HEK293 (cell line): ENCODE data around the gene SPTBN1.

Experiments used
- CTCF ChIA-PET: fragments of 350-600 bp; formaldehyde crosslinking; extraction: SDS; loops from one replicate; lab custom pipeline; 2021; ENCODE audit warnings: antibody characterized with exemption; lab: Yijun Ruan, JAX
- POLR2A ChIA-PET: fragments of 300-600 bp; formaldehyde crosslinking; extraction: SDS; loops from one replicate; lab custom pipeline; 2020; ENCODE audit warnings: antibody characterized with exemption, inconsistent platforms; lab: Yijun Ruan, JAX
- H3K27ac ChIP-seq: fragments of 200-500 bp; sonication (Bioruptor generic); 2 replicates; pipeline ENCODE4 v1.5.1; 2014; ENCODE audit warnings: low read depth, low read length, control low read depth, inconsistent platforms; ENCODE audit errors: extremely low read depth
- H3K36me3 ChIP-seq, 2 experiments: fragments of 200-500 bp in 1 of 2; sonication (Bioruptor generic) in 1 of 2; 1 replicate in 1 of 2; 2 replicates in 1 of 2; pipeline ENCODE4 v1.5.1; 2014 to 2017; ENCODE audit warnings: inconsistent platforms in 2 of 2, low read length in 2 of 2; ENCODE audit not compliant: control insufficient read depth in 2 of 2, insufficient read depth in 1 of 2
- H3K4me1 ChIP-seq: fragments of 200-500 bp; sonication (Bioruptor generic); 2 replicates; pipeline ENCODE4 v1.5.1; 2014; ENCODE audit warnings: mild to moderate bottlenecking, low read length, inconsistent platforms; ENCODE audit not compliant: control insufficient read depth, insufficient read depth
- H3K4me3 ChIP-seq: 2 replicates; pipeline ENCODE4 v1.5.1; 2011; ENCODE audit warnings: low read depth, mild to moderate bottlenecking, control low read depth, low read length, moderate library complexity
- H3K9me3 ChIP-seq: fragments of 200-500 bp; sonication (Bioruptor generic); 2 replicates; pipeline ENCODE4 v1.5.1; 2014; ENCODE audit warnings: low read depth, low read length, inconsistent platforms; ENCODE audit not compliant: control insufficient read depth, insufficient read depth
- BCL11A ChIP-seq: fragments of 450-650 bp; formaldehyde crosslinking; IDR thresholded peaks from 2 replicates; pipeline ENCODE4 v1.5.1; 2016; ENCODE audit warnings: low read depth, missing biosample characterization, missing genetic modification characterization
- HOXC10 ChIP-seq: sonication (generic); formaldehyde crosslinking; IDR thresholded peaks from 2 replicates; pipeline ENCODE4 v1.8.1; 2023; ENCODE audit warnings: mild to moderate bottlenecking, missing genetic modification reagents
- KLF16 ChIP-seq: fragments of 450-650 bp; formaldehyde crosslinking; IDR thresholded peaks from 2 replicates; pipeline ENCODE4 v1.5.1; 2017; ENCODE audit warnings: missing biosample characterization, missing genetic modification characterization
- KLF8 ChIP-seq: fragments of 450-650 bp; formaldehyde crosslinking; IDR thresholded peaks from 2 replicates; pipeline ENCODE4 v1.5.1; 2016; ENCODE audit warnings: missing biosample characterization, missing genetic modification characterization
- WT1 ChIP-seq: fragments of 450-650 bp; formaldehyde crosslinking; IDR thresholded peaks from 2 replicates; pipeline ENCODE4 v1.5.1; 2016; ENCODE audit warnings: missing biosample characterization, missing genetic modification characterization
- ZBTB48 ChIP-seq: fragments of 450-650 bp; formaldehyde crosslinking; IDR thresholded peaks from 2 replicates; pipeline ENCODE4 v1.5.1; 2016; ENCODE audit warnings: missing biosample characterization, missing genetic modification characterization
- ZNF10 ChIP-seq: fragments of 450-650 bp; formaldehyde crosslinking; IDR thresholded peaks from 2 replicates; pipeline ENCODE4 v1.5.1; 2017; ENCODE audit warnings: missing biosample characterization, missing genetic modification characterization
- ZNF132 ChIP-seq: fragments of 450-650 bp; formaldehyde crosslinking; IDR thresholded peaks from 2 replicates; pipeline ENCODE4 v1.5.1; 2017; ENCODE audit warnings: missing biosample characterization, missing genetic modification characterization, borderline replicate concordance
- ZNF138 ChIP-seq: fragments of 450-650 bp; formaldehyde crosslinking; IDR thresholded peaks from 2 replicates; pipeline ENCODE4 v1.5.1; 2016; ENCODE audit warnings: missing biosample characterization, missing genetic modification characterization, borderline replicate concordance
- ZNF155 ChIP-seq: fragments of 450-650 bp; formaldehyde crosslinking; IDR thresholded peaks from 2 replicates; pipeline ENCODE4 v1.5.1; 2016; ENCODE audit warnings: missing biosample characterization, missing genetic modification characterization
- ZNF184 ChIP-seq: fragments of 450-650 bp; IDR thresholded peaks from 2 replicates; pipeline ENCODE4 v1.5.1; 2018; ENCODE audit warnings: missing biosample characterization, mild to moderate bottlenecking, missing genetic modification characterization
- ZNF2 ChIP-seq: fragments of 450-650 bp; formaldehyde crosslinking; IDR thresholded peaks from 2 replicates; pipeline ENCODE4 v1.5.1; 2016; ENCODE audit warnings: missing biosample characterization, missing genetic modification characterization
- ZNF202 ChIP-seq: fragments of 450-650 bp; formaldehyde crosslinking; IDR thresholded peaks from 2 replicates; pipeline ENCODE4 v1.5.1; 2016; ENCODE audit warnings: missing biosample characterization, missing genetic modification characterization, borderline replicate concordance
- ZNF324 ChIP-seq: fragments of 450-650 bp; formaldehyde crosslinking; IDR thresholded peaks from 2 replicates; pipeline ENCODE4 v1.5.1; 2016; ENCODE audit warnings: missing biosample characterization, missing genetic modification characterization
- ZNF354C ChIP-seq: fragments of 450-650 bp; formaldehyde crosslinking; IDR thresholded peaks from 2 replicates; pipeline ENCODE4 v1.5.1; 2016; ENCODE audit warnings: missing biosample characterization, missing genetic modification characterization, low read depth, borderline replicate concordance
- ZNF555 ChIP-seq: fragments of 450-650 bp; formaldehyde crosslinking; conservative IDR thresholded peaks from 2 replicates; pipeline ENCODE4 v1.5.1; 2017; ENCODE audit warnings: missing biosample characterization, mild to moderate bottlenecking, missing genetic modification characterization, inconsistent platforms
- ZNF623 ChIP-seq: fragments of 450-650 bp; formaldehyde crosslinking; IDR thresholded peaks from 2 replicates; pipeline ENCODE4 v1.5.1; 2016; ENCODE audit warnings: missing biosample characterization, missing genetic modification characterization
- ZNF670 ChIP-seq: fragments of 450-650 bp; formaldehyde crosslinking; IDR thresholded peaks from 2 replicates; pipeline ENCODE4 v1.5.1; 2016; ENCODE audit warnings: missing biosample characterization, missing genetic modification characterization, low read depth
- ZNF707 ChIP-seq: fragments of 450-650 bp; formaldehyde crosslinking; IDR thresholded peaks from 2 replicates; pipeline ENCODE4 v1.5.1; 2016; ENCODE audit warnings: missing biosample characterization, missing genetic modification characterization
- ZNF777 ChIP-seq: fragments of 450-650 bp; formaldehyde crosslinking; IDR thresholded peaks from 2 replicates; pipeline ENCODE4 v1.5.1; 2017; ENCODE audit warnings: missing biosample characterization, missing genetic modification characterization, borderline replicate concordance
- ZNF843 ChIP-seq: fragments of 450-650 bp; formaldehyde crosslinking; IDR thresholded peaks from 2 replicates; pipeline ENCODE4 v1.5.1; 2016; ENCODE audit warnings: missing biosample characterization, missing genetic modification characterization
- ZSCAN23 ChIP-seq: fragments of 450-650 bp; formaldehyde crosslinking; IDR thresholded peaks from 2 replicates; pipeline ENCODE4 v1.5.1; 2016; ENCODE audit warnings: missing biosample characterization, missing genetic modification characterization
- ZXDB ChIP-seq: fragments of 450-650 bp; formaldehyde crosslinking; IDR thresholded peaks from 2 replicates; pipeline ENCODE4 v1.5.1; 2016; ENCODE audit warnings: missing biosample characterization, missing genetic modification characterization
- TF ChIP-seq, protein P1 (sequence below): fragments of 450-650 bp; formaldehyde crosslinking; optimal IDR thresholded peaks from 2 replicates; pipeline ENCODE3; 2016; ENCODE audit warnings: missing biosample characterization, mild to moderate bottlenecking, missing genetic modification characterization
- TF ChIP-seq, protein P2 (sequence below): fragments of 450-650 bp; IDR thresholded peaks from 2 replicates; pipeline ENCODE4 v1.5.1; 2018; ENCODE audit warnings: missing biosample characterization, missing genetic modification characterization
- TF ChIP-seq, protein P3 (sequence below): fragments of 450-650 bp; formaldehyde crosslinking; IDR thresholded peaks from 2 replicates; pipeline ENCODE4 v1.5.1; 2016; ENCODE audit warnings: missing biosample characterization, missing genetic modification characterization
- TF ChIP-seq, protein P4 (sequence below): fragments of 450-650 bp; formaldehyde crosslinking; IDR thresholded peaks from 2 replicates; pipeline ENCODE4 v1.5.1; 2016; ENCODE audit warnings: missing biosample characterization, missing genetic modification characterization, low read depth
- TF ChIP-seq, protein P5 (sequence below): fragments of 450-650 bp; formaldehyde crosslinking; IDR thresholded peaks from 2 replicates; pipeline ENCODE4 v1.5.1; 2016; ENCODE audit warnings: missing biosample characterization, missing genetic modification characterization

Gene SPTBN1

DNA sequence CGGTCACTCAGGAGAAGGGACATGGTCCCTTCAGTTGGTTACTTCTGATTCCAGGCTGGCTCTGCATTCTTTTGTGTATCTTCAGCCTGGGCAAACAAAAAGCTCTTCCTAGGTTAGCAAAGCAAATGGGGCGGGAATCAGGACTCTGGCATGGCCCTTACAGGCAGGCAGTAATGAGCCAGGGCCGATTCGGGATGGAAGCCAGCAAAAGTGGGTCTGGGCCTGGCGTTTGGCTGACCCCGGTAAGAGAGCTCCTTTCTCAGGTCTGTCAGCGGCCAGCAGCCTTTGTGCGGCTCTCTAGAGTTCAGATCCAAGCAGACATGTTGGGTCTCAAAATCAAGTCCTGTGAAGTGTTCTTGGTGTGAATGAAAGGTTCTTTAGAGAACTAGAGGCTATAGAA, 185.9 kb downstream of the SPTBN1 start:
- ChIA-PET CTCF (interaction anchor here (0.9 kb wide), 1 partner anchor 20 kb away, joined by 3 read pairs; no protein-coding TSS in a partner anchor), POLR2A (no interaction called here)
- no peaks in the 10 kb centered on the region; the same call in 1 of the 2 replicates for H3K4me1 ChIP-seq
- TF ChIP-seq KLF16 = no peak
- no peak for TF ChIP-seq KLF8 (tag by site-specific recombination)
- TF ChIP-seq, protein P1, sequence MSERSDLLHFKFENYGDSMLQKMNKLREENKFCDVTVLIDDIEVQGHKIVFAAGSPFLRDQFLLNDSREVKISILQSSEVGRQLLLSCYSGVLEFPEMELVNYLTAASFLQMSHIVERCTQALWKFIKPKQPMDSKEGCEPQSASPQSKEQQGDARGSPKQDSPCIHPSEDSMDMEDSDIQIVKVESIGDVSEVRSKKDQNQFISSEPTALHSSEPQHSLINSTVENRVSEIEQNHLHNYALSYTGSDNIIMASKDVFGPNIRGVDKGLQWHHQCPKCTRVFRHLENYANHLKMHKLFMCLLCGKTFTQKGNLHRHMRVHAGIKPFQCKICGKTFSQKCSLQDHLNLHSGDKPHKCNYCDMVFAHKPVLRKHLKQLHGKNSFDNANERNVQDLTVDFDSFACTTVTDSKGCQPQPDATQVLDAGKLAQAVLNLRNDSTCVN (tag by site-specific recombination) = no peak
- TF ChIP-seq ZNF184 (tag by site-specific recombination) = no peak
- TF ChIP-seq, protein P2, sequence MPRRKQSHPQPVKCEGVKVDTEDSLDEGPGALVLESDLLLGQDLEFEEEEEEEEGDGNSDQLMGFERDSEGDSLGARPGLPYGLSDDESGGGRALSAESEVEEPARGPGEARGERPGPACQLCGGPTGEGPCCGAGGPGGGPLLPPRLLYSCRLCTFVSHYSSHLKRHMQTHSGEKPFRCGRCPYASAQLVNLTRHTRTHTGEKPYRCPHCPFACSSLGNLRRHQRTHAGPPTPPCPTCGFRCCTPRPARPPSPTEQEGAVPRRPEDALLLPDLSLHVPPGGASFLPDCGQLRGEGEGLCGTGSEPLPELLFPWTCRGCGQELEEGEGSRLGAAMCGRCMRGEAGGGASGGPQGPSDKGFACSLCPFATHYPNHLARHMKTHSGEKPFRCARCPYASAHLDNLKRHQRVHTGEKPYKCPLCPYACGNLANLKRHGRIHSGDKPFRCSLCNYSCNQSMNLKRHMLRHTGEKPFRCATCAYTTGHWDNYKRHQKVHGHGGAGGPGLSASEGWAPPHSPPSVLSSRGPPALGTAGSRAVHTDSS (tag by site-specific recombination) = no peak
- TF ChIP-seq ZXDB (tag by site-specific recombination) = no peak
- no peak for TF ChIP-seq ZNF2 (tag by site-specific recombination)
- TF ChIP-seq, protein P3, sequence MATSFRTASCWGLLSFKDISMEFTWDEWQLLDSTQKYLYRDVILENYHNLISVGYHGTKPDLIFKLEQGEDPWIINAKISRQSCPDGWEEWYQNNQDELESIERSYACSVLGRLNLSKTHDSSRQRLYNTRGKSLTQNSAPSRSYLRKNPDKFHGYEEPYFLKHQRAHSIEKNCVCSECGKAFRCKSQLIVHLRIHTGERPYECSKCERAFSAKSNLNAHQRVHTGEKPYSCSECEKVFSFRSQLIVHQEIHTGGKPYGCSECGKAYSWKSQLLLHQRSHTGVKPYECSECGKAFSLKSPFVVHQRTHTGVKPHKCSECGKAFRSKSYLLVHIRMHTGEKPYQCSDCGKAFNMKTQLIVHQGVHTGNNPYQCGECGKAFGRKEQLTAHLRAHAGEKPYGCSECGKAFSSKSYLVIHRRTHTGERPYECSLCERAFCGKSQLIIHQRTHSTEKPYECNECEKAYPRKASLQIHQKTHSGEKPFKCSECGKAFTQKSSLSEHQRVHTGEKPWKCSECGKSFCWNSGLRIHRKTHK (tag by site-specific recombination) = no peak
- no peak for TF ChIP-seq ZNF555 (tag by site-specific recombination)
- TF ChIP-seq ZNF843 = no peak
- TF ChIP-seq ZNF132 (tag by site-specific recombination) = no peak
- no peak for TF ChIP-seq ZNF670 (tag by site-specific recombination)
- TF ChIP-seq ZNF623 (tag by site-specific recombination) = no peak
- no peak for TF ChIP-seq ZSCAN23 (tag by site-specific recombination)
- no peak for TF ChIP-seq BCL11A (tag by site-specific recombination)
- TF ChIP-seq ZNF354C (tag by site-specific recombination) = no peak
- no peak for TF ChIP-seq ZNF138 (tag by site-specific recombination)
- TF ChIP-seq WT1 (tag by site-specific recombination) = no peak
- TF ChIP-seq ZBTB48 (tag by site-specific recombination) = no peak
- H3K36me3 ChIP-seq = peaks cover 5 to 90% of the 10 kb centered on the region in 2 experiments
- H3K27ac ChIP-seq = no peak overlapping the region
- no peaks in the 10 kb centered on the region for H3K9me3 ChIP-seq
- H3K4me3 ChIP-seq = no peak overlapping the region

DNA sequence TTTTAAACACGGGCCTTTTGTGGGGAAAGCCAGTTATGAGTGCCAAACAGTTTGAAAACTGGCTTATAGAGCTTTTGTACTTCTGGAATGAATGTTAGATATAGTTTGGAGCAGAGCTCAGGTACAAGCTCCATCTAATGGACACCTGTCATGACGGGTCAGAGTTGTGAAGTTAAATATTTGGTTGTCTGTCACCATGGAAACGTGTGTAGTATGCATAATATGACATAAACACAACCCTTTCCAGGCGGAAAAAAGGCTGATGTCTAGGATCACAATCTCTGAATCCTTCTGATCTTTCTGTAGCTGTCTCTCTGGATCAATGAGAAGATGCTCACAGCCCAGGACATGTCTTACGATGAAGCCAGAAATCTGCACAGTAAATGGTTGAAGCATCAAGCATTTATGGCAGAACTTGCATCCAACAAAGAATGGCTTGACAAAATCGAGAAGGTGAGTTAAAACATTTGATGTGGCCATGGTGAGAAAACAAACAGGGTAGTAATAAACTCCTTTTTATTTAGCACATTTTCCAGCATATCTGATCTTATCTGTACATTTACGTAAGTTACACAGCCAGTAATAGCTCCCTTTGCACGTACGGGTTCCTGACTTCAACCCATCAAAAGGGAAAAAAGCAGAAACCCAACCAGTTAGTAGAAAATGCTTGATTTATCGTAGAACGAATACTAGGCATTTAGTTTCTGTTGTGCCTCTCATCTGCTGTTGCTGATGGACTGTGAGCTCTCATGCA, 186.7 kb downstream of the SPTBN1 start:
- no peak overlapping the region for H3K27ac ChIP-seq
- peaks cover 7 to 91% of the 10 kb centered on the region in 2 experiments for H3K36me3 ChIP-seq
- no peaks in the 10 kb centered on the region; the same call in 1 of the 2 replicates for H3K4me1 ChIP-seq
- CTCF ChIA-PET = interaction anchor here (0.7 to 0.9 kb wide), 3 partner anchors 18 to 534 kb away, joined by 3 read pairs; no protein-coding TSS in a partner anchor
- H3K9me3 ChIP-seq = no peaks in the 10 kb centered on the region
- TF ChIP-seq ZNF354C (tag by site-specific recombination) (no peak), ZNF155 (no peak), HOXC10 (CRISPR knock-in tag) (no peak), ZNF324 (no peak), ZNF10 (tag by site-specific recombination) (no peak), ZNF202 (tag by site-specific recombination) (no peak), ZNF707 (no peak), ZNF777 (tag by site-specific recombination) (no peak)
- TF ChIP-seq, protein P4, sequence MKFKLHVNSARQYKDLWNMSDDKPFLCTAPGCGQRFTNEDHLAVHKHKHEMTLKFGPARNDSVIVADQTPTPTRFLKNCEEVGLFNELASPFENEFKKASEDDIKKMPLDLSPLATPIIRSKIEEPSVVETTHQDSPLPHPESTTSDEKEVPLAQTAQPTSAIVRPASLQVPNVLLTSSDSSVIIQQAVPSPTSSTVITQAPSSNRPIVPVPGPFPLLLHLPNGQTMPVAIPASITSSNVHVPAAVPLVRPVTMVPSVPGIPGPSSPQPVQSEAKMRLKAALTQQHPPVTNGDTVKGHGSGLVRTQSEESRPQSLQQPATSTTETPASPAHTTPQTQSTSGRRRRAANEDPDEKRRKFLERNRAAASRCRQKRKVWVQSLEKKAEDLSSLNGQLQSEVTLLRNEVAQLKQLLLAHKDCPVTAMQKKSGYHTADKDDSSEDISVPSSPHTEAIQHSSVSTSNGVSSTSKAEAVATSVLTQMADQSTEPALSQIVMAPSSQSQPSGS (tag by site-specific recombination) = no peak
- TF ChIP-seq, protein P5, sequence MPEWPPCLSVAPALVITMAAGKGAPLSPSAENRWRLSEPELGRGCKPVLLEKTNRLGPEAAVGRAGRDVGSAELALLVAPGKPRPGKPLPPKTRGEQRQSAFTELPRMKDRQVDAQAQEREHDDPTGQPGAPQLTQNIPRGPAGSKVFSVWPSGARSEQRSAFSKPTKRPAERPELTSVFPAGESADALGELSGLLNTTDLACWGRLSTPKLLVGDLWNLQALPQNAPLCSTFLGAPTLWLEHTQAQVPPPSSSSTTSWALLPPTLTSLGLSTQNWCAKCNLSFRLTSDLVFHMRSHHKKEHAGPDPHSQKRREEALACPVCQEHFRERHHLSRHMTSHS (tag by site-specific recombination) = no peak
- H3K4me3 ChIP-seq = no peak overlapping the region
- POLR2A ChIA-PET = interaction anchor here (0.6 kb wide), 1 partner anchor 83 kb away, joined by 5 read pairs; no protein-coding TSS in a partner anchor
